CD1c-positive myeloid dendritic cell (primary cell): ENCODE measurements around the gene KCNQ1.
A peak's percentile ranks its signal among the peaks of the same experiment; 100 is the strongest.

Source experiments
- DNase-seq: peaks from one replicate; pipeline ENCODE4 v3.0.0-alpha.2; 2016; ENCODE audit errors: extremely low spot score

Gene KCNQ1

DNA sequence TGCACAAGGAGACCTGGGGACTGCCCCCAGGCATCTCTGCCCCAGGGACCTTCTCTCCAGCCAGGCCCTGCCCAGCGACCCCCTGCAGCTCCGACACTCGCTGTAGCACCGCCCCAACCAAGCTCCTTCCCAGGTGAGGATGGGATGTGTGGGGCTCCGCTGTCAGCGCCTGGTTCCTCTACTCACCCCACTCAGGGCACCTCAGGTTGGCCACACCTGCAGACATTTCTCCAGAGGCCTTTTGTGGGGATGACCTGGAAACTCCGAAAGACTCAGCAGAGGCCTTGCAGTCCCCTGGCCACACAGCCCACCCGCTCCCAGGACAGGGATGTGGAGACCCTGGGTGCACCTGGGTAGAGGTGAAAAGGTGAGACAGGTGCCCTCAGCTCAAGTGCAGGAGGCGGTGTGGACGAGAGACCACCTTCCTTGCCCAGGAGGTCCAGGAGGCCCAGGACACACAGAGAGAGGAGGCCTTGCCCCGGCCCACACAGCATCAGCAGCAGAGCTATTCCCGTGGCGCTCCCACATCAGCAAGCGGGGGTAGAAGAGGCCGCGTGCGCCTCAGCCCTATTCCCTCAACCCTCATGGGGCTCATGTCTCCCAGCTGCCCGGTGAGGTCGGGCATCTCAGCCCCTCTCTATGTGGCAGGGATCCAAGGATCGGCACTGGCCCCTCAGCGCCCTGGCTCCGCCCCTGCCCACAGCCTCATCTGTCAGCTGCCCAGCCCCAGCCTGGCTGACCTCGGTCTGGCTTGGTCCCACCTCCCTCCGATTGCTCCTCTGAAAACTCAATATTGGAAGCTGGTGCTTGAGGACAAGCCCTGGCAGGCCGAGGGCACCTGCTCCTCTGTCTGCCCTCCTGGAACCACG is 21.4 kb upstream of the KCNQ1 start:
- DNase-seq: no peak

DNA sequence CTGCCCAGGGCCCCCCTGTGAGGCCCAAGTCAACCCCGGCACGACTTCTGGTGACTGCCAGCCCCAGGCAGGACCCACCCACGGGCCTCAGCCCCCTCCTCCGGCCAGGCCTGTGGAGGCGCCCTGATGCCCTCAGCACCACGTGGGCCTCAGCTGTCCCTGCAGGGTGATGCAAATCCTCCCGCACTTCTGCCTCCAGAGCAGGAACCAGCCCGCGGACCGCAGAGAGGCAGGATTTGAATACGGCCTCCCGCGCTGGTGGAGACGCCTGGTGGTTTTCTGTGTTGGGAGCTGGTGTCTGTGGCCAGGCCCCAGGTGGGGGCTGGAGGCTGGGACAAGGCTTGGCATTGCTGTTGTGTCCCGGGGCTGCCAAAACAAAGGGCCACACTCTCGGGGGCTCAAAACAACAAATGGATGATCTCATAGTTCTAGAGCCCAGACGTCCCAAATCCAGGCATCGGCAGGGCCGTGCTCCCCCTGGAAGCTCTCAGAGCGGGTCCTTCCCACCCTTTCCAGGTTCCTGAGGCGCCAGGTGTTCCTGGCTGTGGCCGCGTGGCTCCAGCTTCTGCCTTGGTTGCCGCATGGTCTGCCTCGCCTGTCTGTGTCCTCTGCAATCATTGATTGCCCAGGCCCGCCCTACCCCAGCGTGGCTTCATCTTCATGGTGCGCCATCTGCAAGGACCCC is 19.9 kb upstream of the KCNQ1 start:
- DNase-seq: peak; percentile 66

DNA sequence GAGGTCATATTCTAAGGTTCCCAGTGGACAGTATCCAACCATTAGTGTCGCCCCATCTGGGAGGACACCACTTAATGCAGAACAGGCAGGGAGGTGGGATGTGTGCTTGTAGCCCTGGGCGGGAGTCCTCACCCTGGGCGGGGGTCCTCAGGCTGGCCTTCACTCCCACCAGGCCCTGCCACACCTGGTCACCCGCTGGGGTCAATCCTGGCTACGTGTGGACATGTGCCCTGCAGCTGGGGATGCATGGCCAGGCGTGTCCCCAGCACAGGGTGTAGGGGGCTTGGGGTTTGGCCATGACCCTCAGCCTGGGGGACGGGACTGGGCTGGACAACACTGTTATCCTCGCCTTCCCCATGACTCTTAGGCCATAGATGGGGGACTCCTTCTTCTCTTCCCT is 19.3 kb upstream of the KCNQ1 start:
- DNase-seq: no peak

- no peak for DNase-seq
Measured at GRCh38 chr11:2426221-2426620, 18.6 kb upstream of the KCNQ1 start.

DNA sequence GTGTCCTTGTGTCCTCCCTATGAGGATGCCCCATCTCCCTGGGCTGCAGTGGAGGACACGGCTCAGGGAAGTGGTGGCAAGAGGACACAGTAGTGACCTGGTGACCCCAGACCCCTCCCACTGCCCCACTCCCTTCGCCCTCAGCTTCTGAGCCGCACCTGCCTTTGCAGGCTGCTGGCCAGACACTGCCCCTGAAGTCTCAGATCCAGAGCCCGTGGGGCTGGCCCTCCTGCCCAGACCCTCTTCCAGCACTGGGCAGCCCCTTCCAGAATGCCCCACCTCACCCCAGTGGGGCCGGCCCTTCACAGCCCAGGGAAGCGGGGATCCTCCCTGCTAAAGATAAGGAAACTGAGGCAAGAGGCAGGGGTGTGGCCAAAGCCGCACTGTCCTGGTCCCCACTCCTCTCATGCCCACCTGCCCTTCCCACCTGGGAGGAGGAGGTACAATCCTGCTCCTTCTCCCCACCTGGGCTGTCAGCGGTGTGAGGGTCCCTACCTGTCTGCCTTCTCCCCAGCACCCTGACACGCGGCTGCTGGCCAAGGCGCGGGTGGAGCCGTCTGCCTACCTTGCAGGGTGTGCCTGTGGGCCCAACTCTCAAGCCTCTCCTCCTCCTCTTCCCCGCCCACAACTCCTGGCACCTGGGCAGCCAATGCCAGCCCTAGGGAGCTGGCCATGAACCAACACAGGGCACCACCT is 17.8 kb upstream of the KCNQ1 start:
- no peak for DNase-seq

DNA sequence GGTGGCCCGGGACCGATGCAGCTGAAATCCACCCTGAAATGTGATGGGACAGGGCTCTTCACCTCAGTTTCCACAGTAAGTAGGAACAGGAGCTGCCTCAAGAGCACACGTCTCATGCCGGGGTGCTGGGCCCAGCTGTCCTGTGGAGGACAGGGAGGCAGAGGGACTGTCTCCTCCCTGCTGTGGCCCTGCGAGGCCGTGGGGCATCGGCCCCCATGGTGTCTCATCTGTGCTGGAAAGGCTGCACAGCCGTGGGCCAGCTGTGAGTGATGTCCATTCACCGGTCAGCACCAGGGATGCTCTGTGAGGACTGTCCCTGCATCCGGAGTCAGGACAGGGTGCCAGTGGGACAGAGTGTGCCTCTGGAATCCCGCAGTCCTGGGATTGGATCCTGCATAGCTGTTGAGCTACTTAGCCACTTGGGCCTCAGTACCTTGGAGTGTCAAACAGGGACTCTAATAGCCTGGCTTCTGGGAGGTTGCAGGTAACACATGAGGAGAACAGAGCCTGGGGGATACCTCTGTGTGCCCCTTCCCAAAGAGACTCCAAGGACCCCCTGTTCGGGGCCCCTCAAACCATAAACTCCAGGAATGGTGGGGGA is 17.0 kb upstream of the KCNQ1 start:
- no peak for DNase-seq

- DNase-seq: peak; percentile 88
Measured at GRCh38 chr11:2428322-2428795, 16.4 kb upstream of the KCNQ1 start.

DNA sequence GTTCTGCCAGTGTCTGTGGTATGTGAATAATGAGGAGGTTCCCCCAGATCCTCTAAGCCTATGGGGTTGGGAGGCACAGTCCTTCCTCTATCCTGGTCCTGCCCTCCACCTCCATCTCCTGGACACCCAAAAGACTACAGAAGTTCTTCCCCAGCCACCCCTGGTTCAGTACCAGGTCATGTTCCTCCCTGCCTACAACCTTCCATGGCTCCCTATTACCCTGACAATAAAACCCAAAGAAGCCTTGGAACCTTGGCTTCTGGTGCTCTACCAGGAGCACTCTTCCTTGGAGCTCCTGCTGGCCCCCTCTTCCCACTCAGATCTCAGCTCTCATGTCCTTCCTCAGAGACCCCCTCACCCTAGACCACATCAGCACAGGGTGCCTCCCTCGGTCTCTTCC is 13.4 kb upstream of the KCNQ1 start:
- no peak for DNase-seq

DNA sequence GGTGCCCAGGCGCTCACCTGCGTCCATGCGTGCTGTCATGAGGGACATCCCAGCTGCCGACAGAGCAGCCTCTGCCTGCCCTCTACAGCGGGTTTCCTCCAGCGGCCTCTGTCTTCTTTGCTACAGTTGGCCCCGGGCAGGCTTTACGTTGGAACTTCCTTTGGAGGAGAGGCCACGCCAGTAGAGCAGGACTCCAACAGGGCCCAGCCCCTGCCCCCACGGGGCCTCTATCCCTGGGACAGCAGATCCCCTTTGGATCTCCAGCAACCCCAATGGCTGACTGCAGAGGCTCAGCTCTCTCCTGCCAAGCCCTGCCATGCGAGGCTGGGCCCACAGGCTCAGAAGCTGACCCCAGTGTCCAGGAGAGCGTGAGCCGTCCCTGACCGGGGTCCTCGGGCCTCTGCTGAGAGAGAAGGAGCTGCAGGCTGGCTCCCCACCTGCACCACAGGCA is 12.6 kb upstream of the KCNQ1 start:
- DNase-seq: no peak

DNA sequence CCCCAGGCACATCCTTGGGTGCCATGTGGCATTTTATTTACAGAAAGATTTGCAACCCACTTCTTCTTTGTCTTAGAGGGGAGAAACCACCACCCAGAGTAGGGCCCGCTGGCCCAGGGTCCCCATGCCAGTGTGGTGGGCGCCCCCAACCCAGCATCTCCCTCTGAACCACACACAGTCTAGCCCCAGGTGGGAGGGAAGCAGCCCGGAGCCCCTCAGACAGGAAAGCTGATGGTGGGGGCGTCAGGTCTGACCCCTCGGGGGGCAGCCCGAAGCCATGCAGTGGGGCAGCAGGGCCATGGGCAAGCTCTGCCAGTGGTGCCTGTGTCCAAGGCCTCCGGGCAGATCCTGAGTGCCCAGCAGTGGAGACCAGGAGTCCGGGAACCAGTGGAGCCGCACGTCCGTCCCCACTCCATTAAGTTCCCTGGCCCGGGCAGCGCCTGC is 12.2 kb upstream of the KCNQ1 start:
- no peak for DNase-seq

GRCh38 chr11:2433106-2433925 is 11.5 kb upstream of the KCNQ1 start:
- no peak for DNase-seq

DNA sequence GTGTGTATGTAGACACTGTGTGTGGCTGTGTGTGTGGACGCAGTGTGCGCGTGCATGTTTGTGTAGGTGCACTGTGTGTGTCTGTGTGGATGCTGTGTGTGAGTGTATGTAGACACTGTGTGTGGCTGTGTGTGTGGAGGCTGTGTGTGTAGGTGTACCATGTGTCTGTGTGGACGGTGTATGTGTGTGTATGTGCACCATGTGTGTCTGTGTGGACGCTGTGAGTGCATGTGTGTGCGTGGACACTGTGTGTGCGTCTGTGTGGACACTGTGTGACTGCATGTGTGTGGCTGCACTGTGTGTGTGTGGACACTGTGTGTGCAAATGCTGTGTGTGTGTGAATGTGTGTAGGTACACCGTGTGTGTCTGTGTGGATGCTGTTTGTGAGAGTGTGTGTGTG is 10.8 kb upstream of the KCNQ1 start:
- no peak for DNase-seq

GRCh38 chr11:2434506-2435255 is 10.1 kb upstream of the KCNQ1 start:
- no peak for DNase-seq

GRCh38 chr11:2435288-2436012 is 9.4 kb upstream of the KCNQ1 start:
- no peak for DNase-seq

DNA sequence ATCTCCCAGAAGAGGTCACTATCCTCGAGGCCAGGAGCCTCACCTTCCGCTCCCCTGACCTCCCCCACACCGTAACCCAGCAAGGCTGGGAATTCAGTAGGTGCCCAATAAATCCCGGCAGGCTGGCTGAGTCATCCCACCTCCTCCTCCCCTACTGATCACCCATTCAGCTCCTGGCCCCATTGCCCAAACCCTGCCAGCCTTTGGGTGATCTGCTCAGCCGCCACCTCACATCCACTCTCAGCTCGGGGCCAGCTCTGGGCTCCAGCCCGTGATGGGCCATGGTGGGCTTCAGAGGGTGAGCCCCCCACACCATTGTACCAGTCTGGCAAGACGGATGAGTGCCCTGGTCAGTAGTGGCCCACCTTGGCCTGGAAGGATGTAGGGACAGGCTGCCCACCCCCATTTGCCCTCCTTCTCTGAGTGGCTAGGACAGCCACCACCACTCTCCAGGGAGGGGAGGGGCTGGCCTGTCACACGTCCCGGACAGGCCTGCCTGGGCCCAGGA is 8.7 kb upstream of the KCNQ1 start:
- no peak for DNase-seq

DNA sequence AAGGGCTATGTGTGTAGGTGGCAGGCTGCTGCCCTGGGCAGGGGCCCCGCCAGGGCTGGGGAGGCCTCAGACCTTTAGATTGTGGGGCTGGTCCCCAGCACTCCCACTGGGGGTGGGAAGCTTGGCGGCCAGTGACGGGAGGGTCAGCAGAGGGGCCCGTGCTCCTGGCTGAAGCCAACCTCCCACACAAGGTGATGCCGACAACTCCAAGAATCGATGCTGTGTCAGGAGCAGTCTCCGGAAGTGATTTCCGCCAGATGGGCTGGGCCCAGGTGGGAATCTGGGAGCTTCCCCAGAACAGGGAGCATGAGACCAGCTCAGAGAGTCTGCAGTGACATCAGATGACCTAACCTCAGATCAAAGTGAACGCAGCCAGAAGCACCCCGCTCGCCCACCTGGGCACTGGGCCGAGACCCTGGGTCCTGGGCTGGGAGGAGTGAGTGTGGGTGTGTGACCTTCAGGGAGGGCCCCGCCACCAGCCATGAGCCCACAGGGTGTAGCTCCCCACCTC is 8.2 kb upstream of the KCNQ1 start:
- no peak for DNase-seq

GRCh38 chr11:2437516-2437915 is 7.3 kb upstream of the KCNQ1 start:
- no peak for DNase-seq

DNA sequence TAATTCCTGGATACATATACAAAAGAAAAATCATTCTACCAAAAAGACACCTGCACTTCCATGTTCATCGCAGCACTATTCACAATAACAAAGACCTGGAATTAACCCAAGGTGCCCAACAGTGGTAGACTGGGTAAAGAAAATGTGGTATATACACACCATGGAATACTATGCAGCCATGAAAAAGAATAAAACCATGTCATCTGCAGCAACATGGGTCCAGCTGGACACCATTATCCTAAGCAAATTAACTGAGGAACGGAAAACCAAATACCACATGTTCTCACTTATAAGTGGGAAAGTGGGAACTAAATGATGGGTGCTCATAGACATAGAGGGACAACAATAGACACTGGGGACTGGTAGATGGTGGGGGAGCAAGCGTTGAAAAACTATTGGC is 5.0 kb upstream of the KCNQ1 start:
- no peak for DNase-seq

- DNase-seq: peak; percentile 49
Measured at GRCh38 chr11:2440646-2441045, 4.2 kb upstream of the KCNQ1 start.
